AG04450 (cell line): ENCODE data around the gene ATP11B. TPM values are rescaled to one million over a fixed set of nuclear protein-coding genes. Genes with fewer than 3 reads are reported as not detected.
"Not testable (repeated sequence)": the region's sequence is repeated elsewhere in the genome, so short reads cannot be mapped to it uniquely, and the experiment has no call there.

Source experiments
- CTCF ChIA-PET: fragments of 300-600, 350-600 bp; formaldehyde crosslinking; extraction: SDS; loops from one replicate; lab custom pipeline; 2022; ENCODE audit warnings: antibody characterized with exemption, inconsistent platforms; lab: Charles Lee
- POLR2A ChIA-PET: fragments of 350-600 bp; formaldehyde crosslinking; extraction: SDS; loops from one replicate; lab custom pipeline; 2021; ENCODE audit warnings: antibody characterized with exemption, inconsistent platforms; lab: Yijun Ruan, JAX
- DNase-seq: peaks from one replicate; pipeline ENCODE4 v3.0.0-alpha.2; 2011; ENCODE audit warnings: low read depth, low spot score
- H3K27ac ChIP-seq: one replicate; pipeline ENCODE4 v1.5.1; 2012; ENCODE audit warnings: low read depth, low read length, control low read depth
- H3K27me3 ChIP-seq: one replicate; pipeline ENCODE4 v1.6.0; 2012; ENCODE audit warnings: low read length; ENCODE audit not compliant: control insufficient read depth, insufficient read depth
- H3K4me3 ChIP-seq: 2 replicates; pipeline ENCODE4 v1.5.1; 2011; ENCODE audit warnings: mild to moderate bottlenecking, low read depth, low read length, control low read depth
- H3K9me3 ChIP-seq: 2 replicates; pipeline ENCODE4 v1.5.1; 2012; ENCODE audit warnings: low read length; ENCODE audit not compliant: control insufficient read depth, insufficient read depth
- polyA plus RNA-seq: library from polyadenylated mRNA; depleted of rRNA; stranded (reverse); fragments of >200 nt; gene quantifications from 2 replicates; pipeline ENCODE4 v1.2.3, GENCODE V29; 2011
- TF ChIP-seq, protein P1 (sequence below): IDR thresholded peaks from 2 replicates; pipeline ENCODE4 v1.5.1; 2011; ENCODE audit warnings: low read depth, low read length, control low read depth, inconsistent platforms

The ATP11B gene
- polyA plus RNA-seq, 1 experiment: 24.5 TPM

DNA sequence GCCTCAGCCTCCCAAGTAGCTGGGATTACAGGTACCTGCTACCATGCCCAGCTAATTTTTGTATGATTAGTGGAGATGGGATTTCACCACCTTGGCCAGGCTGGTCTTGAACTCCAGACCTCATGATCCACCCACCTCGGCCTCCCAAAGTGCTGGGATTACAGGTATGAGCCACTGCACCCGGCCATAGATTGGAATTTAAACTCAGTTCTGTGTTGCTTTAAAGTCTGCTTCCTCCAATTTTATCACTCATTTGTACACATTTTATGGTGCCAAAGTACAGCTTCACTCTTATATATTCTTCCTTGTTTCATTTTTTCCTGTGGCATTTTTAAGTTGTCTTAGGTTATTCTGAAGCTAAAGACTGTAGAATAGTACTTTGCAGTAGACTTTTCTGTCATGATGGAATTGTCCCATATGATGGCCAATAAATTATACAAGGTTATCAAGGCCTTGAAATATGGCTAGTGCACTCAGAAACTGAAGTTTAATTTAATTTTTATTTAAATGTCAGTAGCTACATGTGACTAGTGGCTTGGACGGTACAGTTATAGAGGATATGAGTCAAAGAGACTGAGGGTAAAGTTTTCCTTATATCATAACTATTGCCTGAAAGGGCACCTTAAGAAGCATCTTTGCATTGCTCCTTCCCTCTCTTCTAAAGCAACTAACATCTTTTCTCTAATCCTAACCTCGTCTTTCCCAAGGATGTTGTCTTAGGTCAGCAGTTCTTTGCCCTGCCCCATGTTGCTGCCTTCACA is 28.1 kb downstream of the ATP11B start:
- Histone ChIP-seq H3K9me3 (no peaks in the 10 kb centered on the region; the same call in 1 of the 2 replicates), H3K4me3 (no peak overlapping the region), H3K27me3 (no peaks in the 10 kb centered on the region), H3K27ac (no peak overlapping the region)
- no peak for DNase-seq
- ChIA-PET CTCF (no interaction called here), POLR2A (interaction anchor here (0.6 kb wide), 1 partner anchor 108 kb away, joined by 5 read pairs; no protein-coding TSS in a partner anchor)
- TF ChIP-seq, protein P1, sequence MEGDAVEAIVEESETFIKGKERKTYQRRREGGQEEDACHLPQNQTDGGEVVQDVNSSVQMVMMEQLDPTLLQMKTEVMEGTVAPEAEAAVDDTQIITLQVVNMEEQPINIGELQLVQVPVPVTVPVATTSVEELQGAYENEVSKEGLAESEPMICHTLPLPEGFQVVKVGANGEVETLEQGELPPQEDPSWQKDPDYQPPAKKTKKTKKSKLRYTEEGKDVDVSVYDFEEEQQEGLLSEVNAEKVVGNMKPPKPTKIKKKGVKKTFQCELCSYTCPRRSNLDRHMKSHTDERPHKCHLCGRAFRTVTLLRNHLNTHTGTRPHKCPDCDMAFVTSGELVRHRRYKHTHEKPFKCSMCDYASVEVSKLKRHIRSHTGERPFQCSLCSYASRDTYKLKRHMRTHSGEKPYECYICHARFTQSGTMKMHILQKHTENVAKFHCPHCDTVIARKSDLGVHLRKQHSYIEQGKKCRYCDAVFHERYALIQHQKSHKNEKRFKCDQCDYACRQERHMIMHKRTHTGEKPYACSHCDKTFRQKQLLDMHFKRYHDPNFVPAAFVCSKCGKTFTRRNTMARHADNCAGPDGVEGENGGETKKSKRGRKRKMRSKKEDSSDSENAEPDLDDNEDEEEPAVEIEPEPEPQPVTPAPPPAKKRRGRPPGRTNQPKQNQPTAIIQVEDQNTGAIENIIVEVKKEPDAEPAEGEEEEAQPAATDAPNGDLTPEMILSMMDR: no peak

GRCh38 chr3:182822260-182822659 is 29.0 kb downstream of the ATP11B start:
- H3K27me3 ChIP-seq, CTCF ChIA-PET, H3K27ac ChIP-seq, H3K4me3 ChIP-seq, DNase-seq, POLR2A ChIA-PET, H3K9me3 ChIP-seq: not testable (repeated sequence)

GRCh38 chr3:182824957-182825356 is 31.7 kb downstream of the ATP11B start:
- no peaks in the 10 kb centered on the region for H3K9me3 ChIP-seq
- no peak overlapping the region for H3K27ac ChIP-seq
- no peak for DNase-seq
- TF ChIP-seq, protein P1: no peak
- no peaks in the 10 kb centered on the region for H3K27me3 ChIP-seq
- H3K4me3 ChIP-seq: no peak overlapping the region
- ChIA-PET CTCF (no interaction called here), POLR2A (no interaction called here)

DNA sequence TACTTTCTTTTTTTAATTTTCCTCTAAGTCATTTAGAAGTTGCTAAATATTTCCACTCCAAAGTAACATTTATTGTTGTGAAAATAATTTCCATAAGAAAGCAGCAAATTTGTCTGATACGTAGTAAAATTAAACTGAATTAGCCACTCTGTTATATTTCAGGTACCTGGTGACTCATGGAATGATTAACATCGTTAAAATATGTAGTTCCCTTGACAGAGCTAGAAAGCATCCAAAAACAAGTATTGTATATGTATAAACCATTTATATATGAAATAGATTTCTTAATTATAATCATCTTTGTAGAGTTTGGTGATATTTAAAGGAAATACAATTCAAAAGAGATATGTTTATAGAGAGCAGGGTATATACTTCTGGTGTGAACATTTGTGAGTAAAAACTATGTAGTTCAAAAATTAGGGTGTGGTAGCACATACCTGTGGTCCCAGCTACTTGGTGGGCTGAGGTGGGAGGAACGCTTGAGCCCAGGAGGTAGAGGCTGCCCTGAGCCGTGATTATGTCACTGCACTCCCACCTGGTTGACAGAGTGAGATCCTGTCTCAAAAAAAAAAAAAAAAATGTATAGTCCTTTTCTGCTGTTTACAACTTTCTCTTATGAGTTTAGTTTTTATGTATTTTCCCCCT is 36.6 kb downstream of the ATP11B start:
- DNase-seq: no peak
- H3K27ac ChIP-seq: no peak overlapping the region
- TF ChIP-seq, protein P1: no peak
- no peaks in the 10 kb centered on the region for H3K27me3 ChIP-seq
- CTCF ChIA-PET: interaction anchor here (0.6 to 2.9 kb wide), 3 partner anchors 37 to 115 kb away, joined by 4 to 12 read pairs (median 4); no protein-coding TSS in a partner anchor
- H3K4me3 ChIP-seq: no peak overlapping the region
- POLR2A ChIA-PET: no interaction called here
- H3K9me3 ChIP-seq: no peaks in the 10 kb centered on the region

- no peaks in the 10 kb centered on the region for H3K27me3 ChIP-seq
- ChIA-PET CTCF (interaction anchor here (0.7 to 2.9 kb wide), 6 partner anchors 9 to 125 kb away, joined by 3 to 72 read pairs (median 4); partner anchors contain the start of gene ATP11B), POLR2A (no interaction called here)
- TF ChIP-seq, protein P1: peak; percentile 50; the same call in 1 of the 2 replicates
- no peak overlapping the region for H3K27ac ChIP-seq
- DNase-seq: no peak
- H3K4me3 ChIP-seq: no peak overlapping the region
- no peaks in the 10 kb centered on the region for H3K9me3 ChIP-seq
These were observed 44.7 kb downstream of the ATP11B start for GRCh38 chr3:182837855-182838454.
